Keratinocyte (primary cell): Measurements from ENCODE around the gene SPTBN1. TPM values are rescaled to one million over a fixed set of nuclear protein-coding genes. Genes with fewer than 3 reads are reported as not detected.
A peak's percentile ranks its signal among the peaks of the same experiment; 100 is the strongest.

ENCODE experiments used
- DNase-seq: peaks from one replicate; pipeline ENCODE4 v3.0.0-alpha.2; 2011; ENCODE audit warnings: low read depth, missing footprints, low spot score
- FAIRE-seq: peaks from 2 replicates; lab custom pipeline; 2011; peaks lifted over from hg19 to GRCh38; lab: Jason Lieb, UNC
- H2AFZ ChIP-seq: 2 replicates; pipeline ENCODE4 v1.6.0; 2012; ENCODE audit warnings: low read length, control low read depth, inconsistent platforms; ENCODE audit not compliant: control insufficient read depth
- H3K27ac ChIP-seq: 2 replicates; pipeline ENCODE4 v1.5.1; 2011; ENCODE audit warnings: low read length; ENCODE audit not compliant: control insufficient read depth, insufficient read depth
- H3K27me3 ChIP-seq: 3 replicates; pipeline ENCODE4 v1.6.0; 2011; ENCODE audit warnings: low read length; ENCODE audit not compliant: control insufficient read depth, insufficient read depth; ENCODE audit errors: extremely low read depth
- H3K36me3 ChIP-seq, 2 experiments: 2 replicates in 1 of 2; 3 replicates in 1 of 2; pipeline ENCODE4 v1.5.1; 2011; ENCODE audit warnings: low read length in 2 of 2, mild to moderate bottlenecking in 1 of 2; ENCODE audit not compliant: control insufficient read depth in 2 of 2, insufficient read depth in 2 of 2; ENCODE audit errors: extremely low read depth in 1 of 2
- H3K4me1 ChIP-seq: 3 replicates; pipeline ENCODE4 v1.5.1; 2011; ENCODE audit warnings: low read length; ENCODE audit not compliant: control insufficient read depth, insufficient read depth; ENCODE audit errors: extremely low read depth
- H3K4me2 ChIP-seq: 3 replicates; pipeline ENCODE4 v1.6.0; 2011; ENCODE audit warnings: low read depth, low read length; ENCODE audit not compliant: control insufficient read depth, insufficient read depth; ENCODE audit errors: extremely low read depth
- H3K4me3 ChIP-seq, 3 experiments: fragments of 200-600 bp in 1 of 3; sonication (generic) in 1 of 3; 2 replicates in 2 of 3; 3 replicates in 1 of 3; pipeline ENCODE4 v1.5.1; 2011 to 2016; ENCODE audit warnings: low read length in 3 of 3, mild to moderate bottlenecking in 3 of 3, control low read depth in 2 of 3, inconsistent platforms in 1 of 3, low read depth in 1 of 3, mixed read lengths in 1 of 3, mixed run types in 1 of 3, moderate library complexity in 1 of 3; ENCODE audit not compliant: control insufficient read depth in 2 of 3, insufficient read depth in 2 of 3; ENCODE audit errors: extremely low read depth in 1 of 3
- H3K79me2 ChIP-seq: 2 replicates; pipeline ENCODE4 v1.6.0; 2012; ENCODE audit warnings: low read length; ENCODE audit not compliant: control insufficient read depth, insufficient read depth
- H3K9ac ChIP-seq: 3 replicates; pipeline ENCODE4 v1.6.0; 2011; ENCODE audit warnings: low read length; ENCODE audit not compliant: control insufficient read depth, insufficient read depth; ENCODE audit errors: extremely low read depth
- H3K9me1 ChIP-seq: 3 replicates; pipeline ENCODE4 v1.6.0; 2011; ENCODE audit warnings: low read length; ENCODE audit not compliant: control insufficient read depth, insufficient read depth; ENCODE audit errors: extremely low read depth
- H3K9me3 ChIP-seq: 2 replicates; pipeline ENCODE4 v1.5.1; 2012; ENCODE audit warnings: low read depth, low read length; ENCODE audit not compliant: control insufficient read depth
- H4K20me1 ChIP-seq: 3 replicates; pipeline ENCODE4 v1.6.0; 2011; ENCODE audit warnings: low read length; ENCODE audit not compliant: control insufficient read depth, insufficient read depth; ENCODE audit errors: extremely low read depth
- CTCF ChIP-seq, 3 experiments: IDR thresholded peaks in 1 of 3; conservative IDR thresholded peaks in 1 of 3; optimal IDR thresholded peaks in 1 of 3; 2 replicates in 2 of 3; 3 replicates in 1 of 3; pipeline versions ENCODE3 to v1.5.1; 2011; ENCODE audit warnings: low read length in 3 of 3, mild to moderate bottlenecking in 3 of 3, moderate library complexity in 2 of 3, control low read depth in 1 of 3, inconsistent platforms in 1 of 3; ENCODE audit not compliant: insufficient read depth in 2 of 3; ENCODE audit errors: extremely low read depth in 1 of 3
- EZH2 ChIP-seq: IDR thresholded peaks from one replicate; pipeline ENCODE4 v1.6.1; 2012; ENCODE audit warnings: inconsistent platforms, mild to moderate bottlenecking, low read length, moderate library complexity
- dilution Hi-C: fragments of 300-500 bp; cut with MboI; formaldehyde crosslinking; loops from one replicate; pipeline ENCODE4 v1.7.0; 2020; ENCODE audit warnings: low sequenced_read_pairs; ENCODE audit not compliant: extremely low pct_ligation_motif_present
- polyA plus RNA-seq, 5 experiments: library from polyadenylated mRNA; depleted of rRNA in 3 of 5; stranded (reverse) in 3 of 5; stranded (forward) in 1 of 5; unstranded in 1 of 5; fragments of >200 nt; gene quantifications; 1 replicate in 1 of 5; 2 replicates in 3 of 5; 3 replicates in 1 of 5; pipeline versions ENCODE4 v1.2.1 to v1.2.3, GENCODE V29; 2011 to 2012; ENCODE audit warnings: missing spikeins in 2 of 5, low read depth in 1 of 5, low replicate concordance in 1 of 5

Gene SPTBN1
- polyA plus RNA-seq, 1 donor (not counting 4 experiments of a cell fraction or from before 2014, with no cell fraction given): 40.0 TPM

GRCh38 chr2:54572636-54573536 lies 116.8 kb downstream of the SPTBN1 start:
- Histone ChIP-seq H3K4me3 (peak overlapping the region in 1 of 3 experiments; percentile 1), H3K36me3 (peaks cover 2 to 15% of the 10 kb centered on the region in 2 experiments), H3K27ac (peak overlapping the region; percentile 96), H3K27me3 (no peaks in the 10 kb centered on the region), H3K9me3 (no peaks in the 10 kb centered on the region), H3K4me1 (peaks cover 91% of the 10 kb centered on the region), H3K9me1 (peaks cover 8% of the 10 kb centered on the region), H3K4me2 (peak overlapping the region; percentile 85), H4K20me1 (no peaks in the 10 kb centered on the region), H3K79me2 (peaks cover 74% of the 10 kb centered on the region), H3K9ac (peak overlapping the region; percentile 73), H2AFZ (no peak overlapping the region)
- dilution Hi-C loops: no loop called here
- FAIRE-seq: no peak
- no peak for DNase-seq
- TF ChIP-seq EZH2: no peak
- TF ChIP-seq CTCF (optimal IDR thresholded peaks at IDR 0.05 in 1 of 3, IDR thresholded peaks at IDR 0.05 in 1 of 3, conservative IDR thresholded peaks at IDR 0.05 in 1 of 3; ENCODE audit: extremely low read depth in 1 of 3, insufficient read depth in 2 of 3, low read length in 3 of 3): no peak

GRCh38 chr2:54573537-54573919 lies 117.4 kb downstream of the SPTBN1 start:
- TF ChIP-seq EZH2 (no peak), CTCF (optimal IDR thresholded peaks at IDR 0.05 in 1 of 3, IDR thresholded peaks at IDR 0.05 in 1 of 3, conservative IDR thresholded peaks at IDR 0.05 in 1 of 3; ENCODE audit: extremely low read depth in 1 of 3, insufficient read depth in 2 of 3, low read length in 3 of 3) (no peak)
- H3K9me1 ChIP-seq: peaks cover 8% of the 10 kb centered on the region
- no peak overlapping the region for H2AFZ ChIP-seq
- peaks cover 2 to 18% of the 10 kb centered on the region in 2 experiments for H3K36me3 ChIP-seq
- peak overlapping the region; percentile 85 for H3K4me2 ChIP-seq
- dilution Hi-C loops: no loop called here
- no peaks in the 10 kb centered on the region for H3K27me3 ChIP-seq
- H3K27ac ChIP-seq: peak overlapping the region; percentile 96
- peaks cover 94% of the 10 kb centered on the region for H3K4me1 ChIP-seq
- DNase-seq: no peak
- H3K79me2 ChIP-seq: peaks cover 75% of the 10 kb centered on the region
- no peak for FAIRE-seq
- no peak overlapping the region for H3K4me3 ChIP-seq
- no peaks in the 10 kb centered on the region for H3K9me3 ChIP-seq
- no peaks in the 10 kb centered on the region for H4K20me1 ChIP-seq
- H3K9ac ChIP-seq: no peak overlapping the region
